NOMO-1 treated with DMSO at 0.1 percent for 48 hours (cell line): ENCODE measurements around the gene CEBPA.

Source experiments
- DNase-seq: peaks from one replicate; lab custom pipeline; 2025; ENCODE audit not compliant: unreplicated experiment; lab: John Stamatoyannopoulos, UW

The CEBPA gene

DNA sequence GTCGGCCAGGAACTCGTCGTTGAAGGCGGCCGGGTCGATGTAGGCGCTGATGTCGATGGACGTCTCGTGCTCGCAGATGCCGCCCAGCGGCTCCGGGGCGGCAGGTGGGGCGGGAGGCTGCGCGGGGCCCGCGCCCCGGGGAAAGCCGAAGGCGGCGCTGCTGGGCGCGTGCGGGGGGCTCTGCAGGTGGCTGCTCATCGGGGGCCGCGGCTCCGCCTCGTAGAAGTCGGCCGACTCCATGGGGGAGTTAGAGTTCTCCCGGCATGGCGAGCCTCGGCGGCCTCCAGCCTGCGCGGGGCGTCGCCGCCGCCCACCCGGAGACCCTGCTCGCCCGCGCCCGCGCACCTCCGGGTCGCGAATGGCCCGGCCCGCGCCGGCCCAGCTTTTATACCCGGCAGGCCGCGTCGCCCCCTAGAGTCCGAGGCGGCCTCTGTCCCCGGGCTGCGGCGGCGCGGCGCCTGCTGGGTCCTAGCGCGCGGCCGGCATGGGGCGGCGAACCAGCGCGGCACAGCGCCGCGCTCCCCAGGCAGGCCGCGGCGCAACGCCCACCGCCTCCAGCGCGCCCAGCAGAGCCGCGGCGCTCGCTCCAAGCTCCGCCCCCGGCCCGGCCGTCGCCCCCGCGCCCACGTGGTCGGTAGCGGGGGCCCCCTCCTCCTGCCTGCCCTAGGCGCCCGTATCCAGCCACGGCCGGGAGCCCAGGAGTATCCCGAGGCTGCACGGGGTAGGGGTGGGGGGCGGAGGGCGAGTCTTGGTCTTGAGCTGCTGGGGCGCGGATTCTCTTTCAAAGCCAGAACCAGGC lies at the start of gene CEBPA:
TSS of gene CEBPA (minus strand) at position 360 of the 799 bp plus-strand sequence. CDS start at position 240, 120 bp downstream.
- DNase-seq: peak; percentile 93

DNA sequence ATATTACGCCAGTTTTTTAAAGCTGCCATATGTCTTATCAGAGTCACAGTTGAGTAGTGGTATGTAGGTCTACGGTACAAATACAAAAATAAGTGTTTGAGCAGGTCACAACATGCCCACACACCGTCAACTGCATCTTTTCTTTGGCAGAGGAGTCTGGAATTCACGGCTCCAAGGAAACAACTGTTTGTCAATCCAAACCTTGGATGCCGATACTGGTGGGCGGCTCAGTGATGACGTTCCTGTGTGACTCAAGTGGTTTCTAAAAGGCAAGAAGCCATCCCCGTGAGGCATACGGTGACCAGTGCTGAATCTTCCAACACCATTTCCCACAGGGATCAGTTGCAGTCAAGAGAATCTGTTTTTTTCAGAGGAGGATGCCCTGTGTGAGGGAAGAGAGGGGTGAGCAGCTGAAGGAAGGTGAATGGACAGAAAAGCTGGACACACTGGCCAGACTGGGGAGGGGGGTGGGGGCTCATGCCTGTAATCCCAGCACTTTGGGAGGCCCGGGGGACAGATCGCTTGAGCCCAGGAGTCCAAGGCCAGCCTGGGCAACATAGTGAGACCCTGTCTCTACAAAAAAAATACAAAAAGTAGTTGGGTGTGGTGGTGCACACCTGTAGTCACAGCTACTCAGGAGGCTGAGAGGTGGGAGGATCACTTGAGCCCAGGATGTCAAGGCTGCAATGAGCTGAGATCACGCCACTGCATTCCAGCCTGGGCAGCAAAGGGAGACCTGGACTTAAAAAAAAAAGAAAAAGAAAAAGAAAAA lies 48.4 kb upstream of the CEBPA start:
- DNase-seq: no peak

DNA sequence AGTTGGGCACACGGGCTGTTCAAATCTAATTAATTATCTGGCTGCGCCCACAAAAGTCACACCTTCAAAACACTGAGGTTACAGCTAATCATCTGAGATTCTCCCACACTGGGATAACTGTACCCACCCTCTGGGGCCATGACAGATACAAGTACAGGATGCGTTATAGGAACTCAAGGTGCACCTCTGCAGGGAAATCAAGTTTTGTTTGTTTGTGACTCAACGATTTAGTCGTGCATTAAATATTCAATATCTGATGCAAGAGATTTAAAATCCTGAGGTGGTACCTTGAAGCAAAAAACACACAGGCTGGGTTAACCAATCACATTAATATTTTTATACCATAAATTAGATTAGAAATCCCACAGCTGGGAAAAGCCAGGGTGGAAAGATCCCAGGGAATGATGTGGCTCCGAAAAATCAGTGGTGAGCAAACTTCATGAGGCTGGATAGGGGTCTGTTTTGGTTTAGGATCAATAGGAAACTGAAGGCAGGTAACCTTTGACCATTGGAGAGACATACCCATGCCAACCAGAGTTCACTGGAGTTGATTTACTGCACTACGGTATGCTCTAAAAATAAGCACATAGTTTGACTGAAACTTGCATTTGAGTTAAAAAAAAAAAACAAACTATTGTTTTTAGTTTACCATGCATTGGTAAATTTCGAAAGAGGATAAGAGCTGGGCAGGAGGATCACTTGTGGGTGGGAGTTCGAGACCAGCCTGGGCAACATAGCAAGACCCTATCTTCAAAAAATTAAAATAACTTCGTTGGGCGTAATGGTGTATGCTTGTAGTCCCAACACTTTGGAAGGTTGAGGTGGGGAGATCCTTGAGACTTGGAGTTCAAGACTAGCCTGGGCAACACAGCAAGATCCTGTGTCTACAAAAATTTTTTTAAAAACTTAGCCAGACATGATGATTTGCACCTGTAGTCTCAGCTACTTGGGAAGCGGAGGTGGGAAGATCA lies 47.3 kb upstream of the CEBPA start:
- DNase-seq: no peak

DNA sequence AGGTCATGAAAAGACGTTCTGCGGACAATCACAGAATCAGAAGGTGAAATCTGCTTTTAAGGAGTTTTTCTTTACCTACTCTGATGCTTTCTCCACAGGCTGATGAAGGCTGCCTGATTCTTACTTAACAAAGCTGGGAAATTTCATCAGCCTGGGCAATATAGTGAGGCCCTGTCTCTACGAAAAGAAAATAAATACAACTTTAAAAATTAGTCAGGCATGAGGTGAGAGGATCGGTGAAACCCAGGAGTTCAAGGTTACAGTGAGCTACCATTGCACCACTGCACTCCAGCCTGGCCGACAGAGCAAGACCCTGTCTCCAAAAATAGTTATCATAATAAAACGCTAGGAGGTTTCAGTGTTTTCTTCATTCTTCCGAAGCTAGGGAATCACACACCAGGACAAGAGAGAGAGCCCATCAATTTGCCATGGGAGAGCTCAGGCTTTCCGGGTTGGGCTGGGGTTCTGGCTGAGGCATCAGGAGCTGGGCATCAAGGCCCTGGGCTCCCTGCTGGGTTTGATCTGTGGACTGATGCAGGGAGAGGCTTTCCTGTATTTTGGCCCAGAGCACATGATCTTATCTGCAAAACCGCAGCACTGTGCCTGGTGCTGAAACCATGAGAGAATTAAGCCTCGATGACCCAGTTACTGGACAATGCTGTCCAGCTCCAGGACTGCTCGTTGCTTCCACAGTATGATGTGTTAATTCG lies 46.1 kb upstream of the CEBPA start:
- DNase-seq: no peak

- no peak for DNase-seq
Measured at GRCh38 chr19:33347300-33347699, 45.0 kb upstream of the CEBPA start.

GRCh38 chr19:33346665-33347064 lies 44.3 kb upstream of the CEBPA start:
- DNase-seq: no peak

- DNase-seq: no peak
Measured at GRCh38 chr19:33345163-33345562, 42.8 kb upstream of the CEBPA start.

- DNase-seq: no peak
Measured at GRCh38 chr19:33344573-33344925, 42.2 kb upstream of the CEBPA start.

GRCh38 chr19:33343859-33344572 lies 41.7 kb upstream of the CEBPA start:
- DNase-seq: no peak

GRCh38 chr19:33343301-33343700 lies 41.0 kb upstream of the CEBPA start:
- no peak for DNase-seq

GRCh38 chr19:33340991-33341390 lies 38.7 kb upstream of the CEBPA start:
- DNase-seq: no peak

DNA sequence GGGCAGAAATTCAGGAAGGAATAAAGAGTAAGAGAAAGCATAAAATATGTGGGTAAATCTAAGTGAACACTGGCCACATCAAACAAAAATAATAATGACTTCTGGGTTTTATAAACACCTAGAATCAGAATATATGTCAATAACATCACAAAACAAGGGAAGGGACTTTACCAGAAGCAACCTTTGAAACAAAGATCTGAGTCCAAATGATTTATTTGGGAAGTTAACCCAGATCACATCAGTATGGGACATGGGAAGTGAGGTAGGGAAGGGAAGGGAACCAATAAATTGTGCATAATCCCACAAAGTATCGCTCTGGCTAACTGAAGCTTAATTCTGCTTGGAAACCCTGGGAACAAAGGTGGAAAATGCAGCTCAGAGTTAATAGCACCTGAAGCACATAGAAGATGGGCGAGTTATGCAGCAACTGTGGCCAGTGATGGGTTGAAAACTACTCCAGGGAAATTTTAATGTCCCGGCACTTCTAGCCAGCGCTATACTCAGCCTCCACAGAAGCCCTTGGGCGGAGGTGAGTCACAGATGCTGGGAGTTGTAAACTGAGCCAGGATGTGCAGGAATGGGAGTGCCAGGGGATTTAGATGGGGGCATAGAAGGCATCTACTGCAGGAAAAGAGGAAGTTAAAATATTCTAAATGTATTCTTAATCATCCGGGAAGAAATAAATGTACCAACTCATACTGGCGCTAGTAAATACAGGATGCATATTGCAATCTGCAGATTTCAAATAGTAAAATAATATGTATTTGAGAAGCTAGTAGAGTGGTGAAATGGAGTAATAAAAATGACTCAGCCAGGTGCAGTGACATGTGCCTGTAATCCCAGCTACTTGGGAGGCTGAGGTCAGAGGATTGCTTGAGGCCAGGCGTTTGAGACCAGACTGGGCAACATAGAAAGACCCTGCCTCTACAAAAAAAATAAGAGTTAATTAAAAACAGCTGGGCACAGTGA lies 37.0 kb upstream of the CEBPA start:
- DNase-seq: peak; percentile 38

- no peak for DNase-seq
Measured at GRCh38 chr19:33335446-33335845, 33.1 kb upstream of the CEBPA start.

DNA sequence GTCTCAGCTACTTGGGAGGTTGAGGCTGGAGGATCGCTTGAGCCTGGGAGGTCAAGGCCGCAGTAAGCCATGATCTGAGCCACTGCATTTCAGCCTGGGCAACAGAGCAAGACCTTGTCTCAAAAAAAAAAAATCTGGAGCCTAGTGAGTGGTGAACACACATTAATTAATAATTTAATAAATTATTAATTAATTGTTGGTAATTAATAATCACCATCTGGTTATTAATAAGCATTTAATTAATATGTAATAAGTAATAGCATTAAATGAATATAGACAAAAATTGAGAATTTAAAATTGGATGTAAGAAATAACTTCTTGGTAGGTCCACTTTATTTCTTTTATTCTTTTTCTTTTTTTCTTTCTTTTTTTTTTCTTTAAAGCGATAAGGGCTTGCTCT lies 31.9 kb upstream of the CEBPA start:
- DNase-seq: no peak

DNA sequence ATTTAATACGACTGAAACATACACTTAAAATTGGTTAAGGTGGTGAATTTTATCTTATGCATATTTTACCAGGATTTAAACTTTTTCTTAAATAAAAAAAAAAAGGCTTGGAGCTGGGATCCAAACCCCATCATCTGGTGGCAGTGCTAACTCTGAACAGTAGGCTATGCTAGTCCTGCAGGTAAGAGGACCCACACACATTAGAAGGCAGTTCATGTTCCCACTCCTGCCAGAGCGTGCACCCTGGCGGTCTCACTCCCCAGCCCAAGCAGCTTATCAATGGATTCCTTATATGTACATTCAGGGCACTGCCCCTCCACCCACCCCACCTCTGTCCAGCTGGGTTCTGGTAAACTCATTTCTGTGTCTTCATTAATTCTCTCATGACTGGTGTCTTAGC lies 31.3 kb upstream of the CEBPA start:
- no peak for DNase-seq

DNA sequence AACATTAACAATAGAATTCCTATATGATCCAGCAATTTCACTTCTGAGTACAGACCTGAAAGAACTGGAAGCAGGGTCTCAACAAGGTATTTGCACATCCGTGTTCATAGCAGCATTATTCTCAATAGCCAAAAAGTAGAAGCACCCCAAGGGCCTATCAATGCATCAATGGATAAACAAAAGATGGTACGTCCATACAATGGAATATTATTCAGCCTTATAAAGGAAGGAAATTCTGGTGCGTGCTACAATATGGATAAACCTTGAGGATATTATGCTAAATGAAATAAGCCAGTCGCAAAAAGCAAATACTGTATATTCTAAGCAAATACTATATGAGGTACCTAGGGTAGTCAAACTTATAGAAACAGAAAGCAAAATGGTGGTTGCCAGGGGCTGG lies 30.8 kb upstream of the CEBPA start:
- no peak for DNase-seq

GRCh38 chr19:33332248-33332647 lies 29.9 kb upstream of the CEBPA start:
- peak; percentile 99 for DNase-seq

- DNase-seq: peak; percentile 28
Measured at GRCh38 chr19:33329736-33330135, 27.4 kb upstream of the CEBPA start.

DNA sequence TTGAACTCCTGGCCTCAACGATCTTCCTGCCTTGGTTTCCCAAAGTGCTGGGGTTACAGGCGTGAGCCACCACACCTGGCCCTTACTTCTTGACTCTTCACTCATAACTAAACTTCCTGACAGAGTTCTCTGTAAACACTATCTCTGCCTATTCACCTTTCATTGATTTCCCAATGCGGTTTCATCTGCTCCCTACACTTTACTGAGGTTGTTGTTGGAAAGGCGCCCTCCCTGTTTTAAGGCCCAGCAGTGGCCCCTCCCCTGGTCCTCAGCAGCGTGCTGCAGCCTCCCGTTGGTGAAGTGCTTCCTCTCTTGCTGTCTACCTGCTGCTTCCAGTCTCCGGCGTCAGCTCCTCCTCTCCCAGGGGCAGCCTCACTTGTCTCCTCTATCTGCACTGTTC lies 26.7 kb upstream of the CEBPA start:
- no peak for DNase-seq
